ENCODE results near the gene CEBPZ. TPM values are rescaled to one million over a fixed set of nuclear protein-coding genes. Genes with fewer than 3 reads are reported as not detected.

The CEBPZ gene
- total and polyA plus RNA-seq, 10 of the 15 experiments (the other 5 are each of a cell fraction or from before 2014, with no cell fraction given) = 29.4 to 89.2 (median 49.5) TPM

DNA sequence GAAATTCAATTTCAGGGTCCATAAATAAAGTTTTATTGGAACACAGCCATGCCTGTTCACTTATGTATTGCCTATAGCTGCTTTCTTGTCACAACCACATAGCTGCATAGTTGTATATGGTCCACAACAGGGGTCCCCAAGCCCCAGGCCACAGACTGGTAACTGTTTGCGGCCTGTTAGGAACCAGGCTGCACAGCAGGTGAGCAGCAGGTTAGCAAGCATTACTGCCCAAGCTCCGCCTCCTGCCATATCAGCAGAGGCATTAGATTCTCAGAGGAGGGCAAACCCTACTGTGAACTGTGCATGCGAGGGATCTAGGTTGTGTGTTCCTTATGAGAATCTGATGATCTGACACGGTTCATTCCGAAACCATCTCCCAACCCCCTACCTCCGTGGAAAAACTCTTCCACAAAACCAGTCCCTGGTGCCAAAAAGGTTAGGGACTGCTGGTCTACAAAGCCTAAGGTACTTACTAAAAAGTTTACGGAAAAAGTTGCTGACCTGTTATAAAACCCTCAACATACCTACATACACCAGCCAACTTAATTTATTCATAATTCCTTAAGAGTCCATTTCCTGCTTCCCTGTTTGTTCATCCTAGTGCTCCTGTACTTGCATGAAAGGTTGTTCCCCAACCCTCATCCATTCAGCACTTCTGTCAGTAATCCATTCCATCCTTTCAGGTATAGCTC lies 40.1 kb upstream of the CEBPZ start:
- Histone ChIP-seq H3K4me3 (no peak overlapping the region), H4K20me1 (ENCODE audit: control insufficient read depth, insufficient read depth) (no peaks in the 10 kb centered on the region), H3K79me2 (ENCODE audit: control insufficient read depth, insufficient read depth, low read length) (no peaks in the 10 kb centered on the region), H3K4me1 (ENCODE audit: control insufficient read depth, insufficient read depth, low read length) (no peaks in the 10 kb centered on the region), H3K9me3 (replicated peaks; ENCODE audit: control insufficient read depth, insufficient read depth, low read length) (no peaks in the 10 kb centered on the region), H3K4me2 (ENCODE audit: control insufficient read depth, insufficient read depth) (no peak overlapping the region), H3K36me3 (ENCODE audit: control insufficient read depth in 2 of 2, insufficient read depth in 2 of 2, low read length in 1 of 2) (peaks cover 0 to 1% of the 10 kb centered on the region in 2 experiments; a peak in 2 of 4 replicates), H2AFZ (ENCODE audit: control insufficient read depth, low read depth, low read length) (no peak overlapping the region), H3K27me3 (replicated peaks in 1 of 2; ENCODE audit: control insufficient read depth in 2 of 2, insufficient read depth in 2 of 2, low read length in 1 of 2) (no peaks in the 10 kb centered on the region), H3K9ac (ENCODE audit: control insufficient read depth, insufficient read depth, low read length) (no peak overlapping the region), H3K27ac (ENCODE audit: control insufficient read depth, insufficient read depth) (no peak overlapping the region)
- ChIA-PET CTCF (interaction anchor here (1.2 kb wide), 1 partner anchor 78 kb away, joined by 3 read pairs; no protein-coding TSS in a partner anchor), RAD21 (ENCODE audit: unreplicated experiment) (no interaction called here), POLR2A (no interaction called here), SMC1A (ENCODE audit: uncharacterized antibody, unreplicated experiment) (no interaction called here)
- no peak for FAIRE-seq
- TF ChIP-seq, protein P1, sequence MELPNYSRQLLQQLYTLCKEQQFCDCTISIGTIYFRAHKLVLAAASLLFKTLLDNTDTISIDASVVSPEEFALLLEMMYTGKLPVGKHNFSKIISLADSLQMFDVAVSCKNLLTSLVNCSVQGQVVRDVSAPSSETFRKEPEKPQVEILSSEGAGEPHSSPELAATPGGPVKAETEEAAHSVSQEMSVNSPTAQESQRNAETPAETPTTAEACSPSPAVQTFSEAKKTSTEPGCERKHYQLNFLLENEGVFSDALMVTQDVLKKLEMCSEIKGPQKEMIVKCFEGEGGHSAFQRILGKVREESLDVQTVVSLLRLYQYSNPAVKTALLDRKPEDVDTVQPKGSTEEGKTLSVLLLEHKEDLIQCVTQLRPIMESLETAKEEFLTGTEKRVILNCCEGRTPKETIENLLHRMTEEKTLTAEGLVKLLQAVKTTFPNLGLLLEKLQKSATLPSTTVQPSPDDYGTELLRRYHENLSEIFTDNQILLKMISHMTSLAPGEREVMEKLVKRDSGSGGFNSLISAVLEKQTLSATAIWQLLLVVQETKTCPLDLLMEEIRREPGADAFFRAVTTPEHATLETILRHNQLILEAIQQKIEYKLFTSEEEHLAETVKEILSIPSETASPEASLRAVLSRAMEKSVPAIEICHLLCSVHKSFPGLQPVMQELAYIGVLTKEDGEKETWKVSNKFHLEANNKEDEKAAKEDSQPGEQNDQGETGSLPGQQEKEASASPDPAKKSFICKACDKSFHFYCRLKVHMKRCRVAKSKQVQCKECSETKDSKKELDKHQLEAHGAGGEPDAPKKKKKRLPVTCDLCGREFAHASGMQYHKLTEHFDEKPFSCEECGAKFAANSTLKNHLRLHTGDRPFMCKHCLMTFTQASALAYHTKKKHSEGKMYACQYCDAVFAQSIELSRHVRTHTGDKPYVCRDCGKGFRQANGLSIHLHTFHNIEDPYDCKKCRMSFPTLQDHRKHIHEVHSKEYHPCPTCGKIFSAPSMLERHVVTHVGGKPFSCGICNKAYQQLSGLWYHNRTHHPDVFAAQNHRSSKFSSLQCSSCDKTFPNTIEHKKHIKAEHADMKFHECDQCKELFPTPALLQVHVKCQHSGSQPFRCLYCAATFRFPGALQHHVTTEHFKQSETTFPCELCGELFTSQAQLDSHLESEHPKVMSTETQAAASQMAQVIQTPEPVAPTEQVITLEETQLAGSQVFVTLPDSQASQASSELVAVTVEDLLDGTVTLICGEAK (IDR thresholded peaks at IDR 0.05; ENCODE audit: borderline replicate concordance) = peak; percentile 39; the same call in 1 of the 2 replicates
- TF ChIP-seq STAT3 (IDR thresholded peaks at IDR 0.05; ENCODE audit: low read depth, low read length) = no peak
- no TSS peak for BruUV-seq (replicated peaks)
- WGBS (ENCODE audit: insufficient coverage, insufficient replicate concordance, low lambda C conversion rate, missing lambda C conversion rate) = 89% methylated on average over 7 of the region's 7 CpGs
- in situ Hi-C loops (cut with MboI) = no loop called here
- intact Hi-C loops (cut with micrococcal nuclease; ENCODE audit: unreplicated experiment) = no loop called here
- ATAC-seq = no peak
- DNase-seq (ENCODE audit: low read depth, low spot score) = no peak
